Subcutaneous preadipocyte (primary cell): ENCODE data around the gene INHBC. TPM values are rescaled to one million over a fixed set of nuclear protein-coding genes. Genes with fewer than 3 reads are reported as not detected.

Experiments
- small RNA-seq: library from RNA; depleted of rRNA; stranded (forward); fragments of <200 nt; gene quantifications from one replicate; pipeline ENCODE3, GENCODE V24; 2012
- total RNA-seq: library from RNA; depleted of rRNA; stranded (reverse); fragments of >200 nt; gene quantifications from 2 replicates; pipeline ENCODE4 v1.2.3, GENCODE V29; 2012

INHBC gene
- total RNA-seq = under 0.01 TPM in 1 of 2 replicates, not detected in the other

GRCh38 chr12:57434517-57435223, at the start of gene INHBC:
INHBC (plus strand) TSS chr12:57434784; CDS start chr12:57434887, 103 bp downstream.

GRCh38 chr12:57430931-57431566, 3.5 kb upstream of the INHBC start, which contains the start of gene R3HDM2:
R3HDM2 (minus strand) TSS chr12:57431043; CDS start chr12:57310428, 120,615 bp downstream.

GRCh38 chr12:57454566-57455373, 20.2 kb downstream of the INHBC start, which contains the start of gene INHBE:
INHBE (plus strand) TSS chr12:57455307; CDS start chr12:57455537, 230 bp downstream.

GRCh38 chr12:57459750-57460467, 25.3 kb downstream of the INHBC start, which contains the start of gene GLI1:
GLI1 (plus strand) TSS chr12:57459785; CDS start chr12:57463692, 3,907 bp downstream.

GRCh38 chr12:57479376-57480115, 45.0 kb downstream of the INHBC start, which contains the start of gene ARHGAP9:
ARHGAP9 (minus strand) TSS chr12:57479866; CDS start chr12:57479406, 460 bp downstream.

GRCh38 chr12:57487597-57488401, 53.2 kb downstream of the INHBC start, which contains the start of gene MARS1:
MARS1 (plus strand) TSS chr12:57488068; CDS start chr12:57488091, 23 bp downstream.

Small RNA genes lying within 50 kb of the gene (small RNA-seq; reads per million reads assigned to genes)
- not detected for gene RNU6-879P

Other genes with a start within 250 kb of the INHBC start
- gene NXPH4, start 218.0 kb upstream of the INHBC start, total RNA-seq = 0.73 and 0.98 TPM in 2 replicates
- 260 and 298 TPM in 2 replicates for gene SHMT2, start 205.1 kb upstream of the INHBC start, total RNA-seq
- gene STAC3, start 183.6 kb upstream of the INHBC start, total RNA-seq = 0.59 and 0.73 TPM in 2 replicates
- gene R3HDM2, start 3.7 kb upstream of the INHBC start, total RNA-seq = 14.7 and 26.4 TPM in 2 replicates
- not detected in 2 replicates for gene INHBE, start 20.5 kb downstream of the INHBC start, total RNA-seq
- gene GLI1, start 25.0 kb downstream of the INHBC start, total RNA-seq = under 0.01 and 0.78 TPM in 2 replicates
- gene ARHGAP9, start 45.1 kb downstream of the INHBC start, total RNA-seq = under 0.01 TPM in 1 of 2 replicates, not detected in the other
- 81.9 and 126 TPM in 2 replicates for gene MARS1, start 53.3 kb downstream of the INHBC start, total RNA-seq
- gene DDIT3, start 85.7 kb downstream of the INHBC start, total RNA-seq = 16.6 and 19.1 TPM in 2 replicates
- gene MBD6, start 88.0 kb downstream of the INHBC start, total RNA-seq = 2.9 and 5.7 TPM in 2 replicates
- gene DCTN2, start 112.4 kb downstream of the INHBC start, total RNA-seq = 89.3 and 95.6 TPM in 2 replicates
- under 0.01 and 0.20 TPM in 2 replicates for gene KIF5A, start 115.3 kb downstream of the INHBC start, total RNA-seq
- gene PIP4K2C, start 156.4 kb downstream of the INHBC start, total RNA-seq = 1.8 and 2.6 TPM in 2 replicates
- 0.78 and 3.7 TPM in 2 replicates for gene DTX3, start 170.0 kb downstream of the INHBC start, total RNA-seq
- gene ARHGEF25, start 176.7 kb downstream of the INHBC start, total RNA-seq = 0.98 and 4.0 TPM in 2 replicates
- under 0.01 and 0.20 TPM in 2 replicates for gene B4GALNT1, start 198.4 kb downstream of the INHBC start, total RNA-seq